CD14-positive monocyte (primary cell): Measurements from ENCODE around the gene POLD3. TPM values are rescaled to one million over a fixed set of nuclear protein-coding genes. Genes with fewer than 3 reads are reported as not detected.
A peak's percentile ranks its signal among the peaks of the same experiment; 100 is the strongest.

Experiments used
- DNase-seq, 3 donors: peaks; one replicate each; pipeline ENCODE4 v3.0.0-alpha.2; 2011 to 2022
- H2AFZ ChIP-seq: 2 replicates; pipeline ENCODE4 v1.6.0; 2012; ENCODE audit warnings: mild to moderate bottlenecking, low read depth, low read length, inconsistent platforms; ENCODE audit not compliant: insufficient read depth, poor library complexity, severe bottlenecking
- H3K27ac ChIP-seq, 2 donors: 1 replicate in 1 of 2; 2 replicates in 1 of 2; pipeline ENCODE4 v1.5.1; 2012 to 2013; ENCODE audit warnings: low read length in 2 of 2, control low read depth in 1 of 2, inconsistent platforms in 1 of 2, low read depth in 1 of 2, mild to moderate bottlenecking in 1 of 2
- H3K27me3 ChIP-seq, 2 donors: one replicate each; pipeline versions ENCODE4 v1.6.0 to v1.6.1; 2011 to 2013; ENCODE audit warnings: low read length in 2 of 2; ENCODE audit not compliant: control insufficient read depth in 2 of 2, insufficient read depth in 2 of 2
- H3K36me3 ChIP-seq, 2 donors: replicated peaks in 1 of 2; 1 replicate in 1 of 2; 2 replicates in 1 of 2; pipeline versions ENCODE4 v1.5.1 to v1.6.1; 2012 to 2013; ENCODE audit warnings: low read length in 2 of 2, control low read depth in 1 of 2, inconsistent platforms in 1 of 2, mild to moderate bottlenecking in 1 of 2; ENCODE audit not compliant: insufficient read depth in 2 of 2, control insufficient read depth in 1 of 2
- H3K4me1 ChIP-seq, 2 donors: 1 replicate in 1 of 2; 2 replicates in 1 of 2; pipeline versions ENCODE4 v1.5.1 to v1.6.1; 2012 to 2013; ENCODE audit warnings: low read length in 2 of 2, control low read depth in 1 of 2, inconsistent platforms in 1 of 2, mild to moderate bottlenecking in 1 of 2, moderate library complexity in 1 of 2; ENCODE audit not compliant: insufficient read depth in 2 of 2, control insufficient read depth in 1 of 2
- H3K4me2 ChIP-seq: replicated peaks from 2 replicates; pipeline ENCODE3; 2012; ENCODE audit warnings: low read length, moderate library complexity, mild to moderate bottlenecking; ENCODE audit not compliant: poor library complexity, severe bottlenecking; ENCODE audit errors: extremely low read depth
- H3K4me3 ChIP-seq, 3 experiments: fragments of 200-600 bp in 1 of 3; sonication (generic) in 1 of 3; replicated peaks in 1 of 3; 1 replicate in 2 of 3; 2 replicates in 1 of 3; pipeline ENCODE4 v1.5.1; 2011 to 2013; ENCODE audit warnings: low read length in 3 of 3, mild to moderate bottlenecking in 3 of 3, control low read depth in 2 of 3, low read depth in 2 of 3, inconsistent platforms in 1 of 3, moderate library complexity in 1 of 3
- H3K79me2 ChIP-seq: 2 replicates; pipeline ENCODE4 v1.6.0; 2012; ENCODE audit warnings: mild to moderate bottlenecking, control low read depth, inconsistent platforms, low read length, moderate library complexity; ENCODE audit not compliant: insufficient read depth
- H3K9ac ChIP-seq: 2 replicates; pipeline ENCODE4 v1.6.0; 2017; ENCODE audit warnings: low read length, mild to moderate bottlenecking; ENCODE audit not compliant: insufficient read depth, poor library complexity, severe bottlenecking
- H3K9me3 ChIP-seq, 2 donors: replicated peaks in 1 of 2; 1 replicate in 1 of 2; 2 replicates in 1 of 2; pipeline versions ENCODE4 v1.5.1 to v1.6.1; 2012 to 2013; ENCODE audit warnings: low read length in 2 of 2, control low read depth in 1 of 2; ENCODE audit not compliant: control insufficient read depth in 1 of 2, insufficient read depth in 1 of 2
- H4K20me1 ChIP-seq: 2 replicates; pipeline ENCODE4 v1.6.0; 2012; ENCODE audit warnings: mild to moderate bottlenecking, low read length, control low read depth, moderate library complexity; ENCODE audit not compliant: insufficient read depth
- H3K27ac Mint-ChIP-seq, 7 donors: one replicate each; pipeline ENCODE4 v1.8.0; 2020; ENCODE audit warnings: mild to moderate bottlenecking in 7 of 7, mixed read lengths in 7 of 7, moderate library complexity in 6 of 7, inconsistent platforms in 2 of 7
- H3K27me3 Mint-ChIP-seq, 3 donors: one replicate each; pipeline ENCODE4 v1.8.0; 2021 to 2022; ENCODE audit warnings: low read depth in 3 of 3, mild to moderate bottlenecking in 3 of 3, mixed read lengths in 3 of 3, moderate library complexity in 3 of 3, inconsistent platforms in 1 of 3
- H3K36me3 Mint-ChIP-seq, 2 donors: one replicate each; pipeline ENCODE4 v1.8.0; 2020; ENCODE audit warnings: mixed read lengths in 2 of 2, inconsistent platforms in 1 of 2, mild to moderate bottlenecking in 1 of 2
- H3K4me1 Mint-ChIP-seq: one replicate; pipeline ENCODE4 v1.8.0; 2020; ENCODE audit warnings: mild to moderate bottlenecking, mixed read lengths
- H3K4me3 Mint-ChIP-seq, 2 donors: one replicate each; pipeline ENCODE4 v1.8.0; 2020; ENCODE audit warnings: mild to moderate bottlenecking in 2 of 2, mixed read lengths in 2 of 2, moderate library complexity in 1 of 2
- H3K9me3 Mint-ChIP-seq, 7 donors: one replicate each; pipeline ENCODE4 v1.8.0; 2020 to 2022; ENCODE audit warnings: mixed read lengths in 7 of 7, mild to moderate bottlenecking in 6 of 7, moderate library complexity in 6 of 7, inconsistent platforms in 2 of 7
- CTCF ChIP-seq: fragments of 200-600 bp; IDR thresholded peaks from one replicate; pipeline ENCODE4 v1.8.0; 2022; ENCODE audit warnings: antibody characterized with exemption, mild to moderate bottlenecking
- WGBS: methylation state at CpG from one replicate; pipeline ENCODE4 v1.1.5; 2013; ENCODE audit warnings: missing lambda C conversion rate; ENCODE audit not compliant: insufficient coverage; 5-methylcytosine and 5-hydroxymethylcytosine counted together
- intact Hi-C, 2 donors: fragments of 100-400 bp; cut with micrococcal nuclease; formaldehyde crosslinking; loops; one replicate each; pipeline versions ENCODE4 v1.15.0 to v1.15.1; 2023
- polyA plus RNA-seq, 3 donors: library from polyadenylated mRNA; depleted of rRNA in 1 of 3; unstranded in 2 of 3; stranded (reverse) in 1 of 3; fragments of 300-500 nt in 2 of 3; fragments of >200 nt in 1 of 3; fragmentation: Illumina TruSeq in 2 of 3; gene quantifications; 1 replicate in 2 of 3; 2 replicates in 1 of 3; pipeline ENCODE4 v1.2.3, GENCODE V29; 2012 to 2021

The POLD3 gene
- polyA plus RNA-seq, 3 donors: 11.3 to 29.9 (median 26.2) TPM

GRCh38 chr11:74672956-74673692 lies 80.7 kb downstream of the POLD3 start:
- TF ChIP-seq CTCF: no peak
- H3K79me2 ChIP-seq: no peaks in the 10 kb centered on the region
- H3K27me3 Mint-ChIP-seq: peaks cover 0 to 2% (median 0%) of the 10 kb centered on the region in 3 donors
- H2AFZ ChIP-seq: no peak overlapping the region
- no peak overlapping the region for H3K27ac ChIP-seq
- 58% methylated on average over 11 of the region's 12 CpGs for WGBS
- no peak overlapping the region for H3K4me3 Mint-ChIP-seq
- no peak for DNase-seq
- H4K20me1 ChIP-seq: no peaks in the 10 kb centered on the region
- no peak overlapping the region for H3K9ac ChIP-seq
- peak overlapping the region in 1 of 7 donors; percentile 54 for H3K27ac Mint-ChIP-seq
- no peaks in the 10 kb centered on the region for H3K27me3 ChIP-seq
- no peaks in the 10 kb centered on the region for H3K4me1 ChIP-seq
- H3K4me2 ChIP-seq: no peak overlapping the region
- H3K4me3 ChIP-seq: no peak overlapping the region
- peaks cover 0 to 4% of the 10 kb centered on the region in 2 donors for H3K36me3 Mint-ChIP-seq
- no peaks in the 10 kb centered on the region for H3K9me3 ChIP-seq
- no peaks in the 10 kb centered on the region for H3K36me3 ChIP-seq
- intact Hi-C loops: no loop called here
- H3K4me1 Mint-ChIP-seq: peaks cover 2% of the 10 kb centered on the region
- H3K9me3 Mint-ChIP-seq: peaks cover 0 to 6% (median 0%) of the 10 kb centered on the region in 7 donors

DNA sequence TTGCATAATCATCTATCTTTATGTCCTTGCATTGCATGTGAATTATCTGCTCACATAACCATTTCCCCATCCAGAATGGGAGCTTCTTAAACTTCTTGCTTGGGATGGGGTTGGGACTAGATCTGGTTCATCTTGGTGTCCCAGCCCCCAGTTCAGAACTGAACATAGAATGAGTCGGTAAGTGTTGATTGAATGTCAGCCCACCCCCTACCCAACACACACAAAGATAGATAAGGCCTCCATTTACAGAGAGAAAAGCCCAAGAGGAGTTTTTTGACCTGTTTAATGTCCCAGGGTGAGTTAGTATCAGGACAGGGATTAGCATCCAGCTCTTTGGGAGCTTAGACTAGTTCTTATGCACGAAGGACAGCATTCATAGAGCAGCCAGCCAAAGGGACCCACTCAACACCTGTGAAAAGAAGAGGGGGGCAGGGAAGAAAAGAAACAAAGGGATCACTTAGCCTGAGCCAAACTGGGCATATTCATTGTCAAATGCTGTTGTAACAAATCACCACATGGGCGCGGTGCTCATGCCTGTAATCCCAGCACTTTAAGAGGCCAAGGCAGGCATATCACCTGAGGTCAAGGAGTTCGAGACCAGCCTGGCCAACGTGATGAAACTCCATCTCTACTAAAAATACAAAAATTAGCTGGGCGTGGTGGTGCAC lies 81.4 kb downstream of the POLD3 start:
- Histone ChIP-seq H2AFZ (no peak overlapping the region), H3K9ac (no peak overlapping the region), H3K4me1 (no peaks in the 10 kb centered on the region), H3K79me2 (no peaks in the 10 kb centered on the region), H4K20me1 (no peaks in the 10 kb centered on the region), H3K4me3 (no peak overlapping the region), H3K27ac (no peak overlapping the region), H3K27me3 (no peaks in the 10 kb centered on the region), H3K36me3 (no peaks in the 10 kb centered on the region), H3K9me3 (no peaks in the 10 kb centered on the region), H3K4me2 (no peak overlapping the region)
- Mint-ChIP-seq H3K36me3 (peaks cover 0 to 2% of the 10 kb centered on the region in 2 donors), H3K4me3 (no peak overlapping the region), H3K9me3 (peaks cover 0 to 6% (median 0%) of the 10 kb centered on the region in 7 donors), H3K27me3 (peaks cover 0 to 2% (median 0%) of the 10 kb centered on the region in 3 donors), H3K4me1 (peaks cover 2% of the 10 kb centered on the region), H3K27ac (peak overlapping the region in 1 of 7 donors; percentile 54)
- whole genome bisulfite sequencing: 100% methylated on average over 4 of the region's 7 CpGs
- DNase-seq: no peak
- no peak for TF ChIP-seq CTCF
- intact Hi-C loops: no loop called here
